Stromal cell of bone marrow (primary cell): ENCODE results near the gene GABBR2.
A peak's percentile ranks its signal among the peaks of the same experiment; 100 is the strongest.

Experiments used
- DNase-seq: peaks from one replicate; pipeline ENCODE4 v3.0.0-alpha.2; 2012; ENCODE audit warnings: low read depth

GABBR2 gene

GRCh38 chr9:98568234-98568908, 140.4 kb downstream of the GABBR2 start:
- no peak for DNase-seq

DNA sequence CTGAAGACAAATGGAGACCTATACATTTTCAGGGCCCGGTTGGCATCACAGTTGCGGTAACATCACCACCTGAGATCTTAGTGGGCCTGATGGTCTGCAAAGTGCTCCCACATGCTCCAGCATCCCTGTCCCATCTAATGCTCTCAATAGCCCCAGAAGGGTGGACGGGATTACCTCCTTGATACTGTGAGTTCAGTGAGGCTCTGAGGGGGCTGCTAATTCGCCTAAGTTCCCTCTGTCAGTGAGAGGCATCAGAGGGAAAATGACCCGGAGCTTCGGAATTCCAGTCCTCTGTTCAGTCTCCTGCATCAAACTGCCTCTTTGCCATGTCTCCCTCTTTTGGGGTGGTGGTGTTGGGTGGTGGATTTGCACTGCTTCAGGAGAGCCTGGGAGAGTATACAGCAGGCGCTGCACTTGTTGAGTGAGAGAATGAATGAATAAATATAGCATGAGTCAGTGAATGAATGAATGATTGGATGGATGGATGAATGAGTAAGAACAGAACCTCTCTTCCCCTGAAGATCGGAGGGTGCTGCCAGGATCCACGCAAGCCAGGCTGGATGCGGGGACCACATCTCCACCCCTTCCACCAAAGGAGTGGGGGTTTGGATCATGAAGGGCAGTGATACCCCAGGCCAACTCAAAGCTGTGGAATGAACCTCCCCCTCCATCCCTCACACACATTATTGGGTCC, 141.0 kb downstream of the GABBR2 start:
- no peak for DNase-seq

- no peak for DNase-seq
Measured at GRCh38 chr9:98565152-98566135, 143.3 kb downstream of the GABBR2 start.

GRCh38 chr9:98564714-98565113, 144.0 kb downstream of the GABBR2 start:
- no peak for DNase-seq

DNA sequence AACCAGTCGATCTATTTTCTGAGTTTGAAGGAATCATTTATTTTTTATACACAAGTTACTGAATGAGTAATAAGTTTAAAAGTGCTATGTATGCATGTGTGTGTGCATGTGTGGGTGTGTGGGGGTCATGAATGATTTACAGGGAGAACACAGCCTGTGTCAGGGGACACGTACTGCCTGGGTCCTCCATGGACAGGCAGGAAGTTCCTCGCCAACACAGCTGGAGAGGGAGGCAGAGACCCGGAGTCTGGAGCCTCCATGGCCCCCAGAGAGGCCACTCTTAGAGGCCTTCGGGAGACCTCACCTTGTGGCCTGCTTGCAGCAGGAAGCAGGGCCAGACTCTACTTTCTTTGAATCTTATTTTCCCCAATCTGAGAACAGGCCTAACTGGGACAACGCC, 144.7 kb downstream of the GABBR2 start:
- no peak for DNase-seq

GRCh38 chr9:98563212-98563907, 145.4 kb downstream of the GABBR2 start:
- no peak for DNase-seq

- DNase-seq, result no peak
Measured at GRCh38 chr9:98559561-98559960, 149.2 kb downstream of the GABBR2 start.

DNA sequence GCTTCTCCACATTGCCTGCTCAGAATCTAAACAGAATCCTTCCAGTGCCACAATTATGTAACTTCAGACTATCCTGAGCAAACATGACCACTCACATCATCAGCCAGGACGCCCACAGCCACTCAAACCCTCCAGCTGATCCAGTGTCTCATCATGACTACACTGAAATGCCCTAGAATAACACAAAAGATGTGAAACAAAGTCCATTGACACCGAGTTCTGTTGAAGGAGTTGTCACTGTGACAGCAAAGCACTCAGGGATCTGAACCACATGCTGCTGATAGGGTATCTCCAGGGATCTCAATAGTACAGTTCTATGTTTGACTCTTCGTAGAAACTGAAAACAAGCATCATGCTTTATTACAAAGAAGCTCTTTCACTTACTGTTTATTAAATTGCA, 150.2 kb downstream of the GABBR2 start:
- peak; percentile 19 for DNase-seq

DNA sequence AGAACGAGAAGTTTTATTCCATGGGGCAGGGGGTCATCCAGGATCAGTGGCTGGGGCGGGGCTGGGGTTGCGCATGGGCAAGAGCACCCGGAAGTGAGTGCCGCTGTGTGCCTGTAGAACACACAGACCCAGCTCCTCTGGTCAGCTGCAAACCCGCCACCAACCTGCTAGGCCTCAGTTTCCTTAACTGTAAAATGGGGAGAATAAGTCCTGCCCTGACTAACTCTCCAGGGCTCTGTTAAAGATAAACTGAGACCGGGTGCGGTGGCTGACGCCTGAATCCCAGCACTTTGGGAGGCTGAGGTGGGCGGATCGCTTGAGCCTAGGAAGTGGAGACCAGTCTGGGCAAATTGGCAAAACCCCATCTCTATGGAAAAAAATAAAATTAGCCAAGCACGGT, 152.2 kb downstream of the GABBR2 start:
- no peak for DNase-seq

DNA sequence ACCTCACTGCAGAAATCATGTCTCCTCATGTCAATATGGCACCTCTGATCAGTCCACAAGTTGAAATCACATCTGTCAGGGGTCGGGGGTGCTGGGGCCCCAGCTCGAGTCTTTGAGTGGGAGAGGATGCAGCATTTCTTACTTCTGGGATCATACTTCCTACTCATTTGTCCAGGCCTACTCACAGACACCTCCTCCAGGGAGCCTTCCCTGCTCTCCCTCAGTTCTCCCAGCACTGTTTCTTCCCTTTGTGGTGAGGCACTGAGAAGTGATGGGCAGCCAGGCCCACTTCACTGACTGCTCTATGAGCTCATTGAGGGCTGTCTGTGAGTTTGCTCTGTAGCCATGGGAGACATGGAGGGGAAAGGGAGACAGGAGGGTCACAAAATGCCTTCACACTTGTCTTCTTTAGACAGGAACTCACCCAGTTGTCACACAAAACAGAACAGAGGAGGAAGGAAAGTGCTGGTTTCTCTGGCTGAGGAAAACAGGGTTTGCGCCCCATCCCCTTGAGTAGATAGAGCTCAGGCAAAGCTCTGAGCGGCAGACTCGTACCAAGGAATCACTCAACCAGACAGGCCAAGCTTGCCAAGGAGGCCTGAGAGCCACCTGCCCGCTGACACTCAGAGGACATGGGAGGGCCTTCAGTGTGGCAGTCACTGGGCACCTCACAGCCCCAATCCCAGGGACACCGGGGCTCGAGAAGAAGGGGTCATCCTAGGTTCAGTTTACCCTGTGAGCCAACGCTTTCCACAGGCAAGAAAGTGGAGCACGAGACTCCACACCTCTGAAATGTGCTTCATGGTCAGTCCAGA, 152.9 kb downstream of the GABBR2 start:
- DNase-seq, result no peak

- no peak for DNase-seq
Measured at GRCh38 chr9:98554752-98555151, 154.0 kb downstream of the GABBR2 start.

- no peak for DNase-seq
Measured at GRCh38 chr9:98552331-98552730, 156.4 kb downstream of the GABBR2 start.

- DNase-seq, result no peak
Measured at GRCh38 chr9:98551511-98552286, 157.0 kb downstream of the GABBR2 start.

- DNase-seq, result no peak
Measured at GRCh38 chr9:98550206-98550820, 158.4 kb downstream of the GABBR2 start.

- no peak for DNase-seq
Measured at GRCh38 chr9:98549401-98549800, 159.3 kb downstream of the GABBR2 start.

- no peak for DNase-seq
Measured at GRCh38 chr9:98547606-98548005, 161.1 kb downstream of the GABBR2 start.

- DNase-seq, result no peak
Measured at GRCh38 chr9:98545021-98545420, 163.7 kb downstream of the GABBR2 start.

- no peak for DNase-seq
Measured at GRCh38 chr9:98541684-98542230, 167.0 kb downstream of the GABBR2 start.

- DNase-seq, result no peak
Measured at GRCh38 chr9:98540476-98540875, 168.3 kb downstream of the GABBR2 start.

GRCh38 chr9:98539954-98540353, 168.8 kb downstream of the GABBR2 start:
- no peak for DNase-seq
